Esophagus muscularis mucosa (tissue), 4 donors: ENCODE results near the gene FAM174B.
A peak's percentile ranks its signal among the peaks of the same experiment; 100 is the strongest.

Source experiments
- CTCF ChIP-seq, 3 experiments: fragments of 200-600 bp in 2 of 3; fragments of 450-650 bp in 1 of 3; sonication (generic) in 2 of 3; IDR thresholded peaks; one replicate each; pipeline ENCODE4 v1.5.1; 2017 to 2019; ENCODE audit warnings: antibody characterized with exemption in 3 of 3, mild to moderate bottlenecking in 2 of 3, moderate library complexity in 1 of 3
- EP300 ChIP-seq: sonication (generic); formaldehyde crosslinking; IDR thresholded peaks from one replicate; pipeline ENCODE4 v1.6.1; 2017; ENCODE audit warnings: antibody characterized with exemption
- POLR2A ChIP-seq: fragments of 450-650 bp; IDR thresholded peaks from one replicate; pipeline ENCODE4 v1.6.1; 2017; ENCODE audit warnings: antibody characterized with exemption, moderate library complexity, mild to moderate bottlenecking, low read depth
- POLR2AphosphoS5 ChIP-seq, 2 donors: sonication (generic); formaldehyde crosslinking; IDR thresholded peaks; one replicate each; pipeline ENCODE4 v1.6.1; 2017; ENCODE audit warnings: antibody characterized with exemption in 2 of 2

GRCh38 chr15:92611995-92612745 is 43.4 kb downstream of the FAM174B start:
- TF ChIP-seq CTCF (IDR thresholded peaks at IDR 0.05): peak in 2 of 3 experiments; percentile 26 to 27
- no peak for TF ChIP-seq POLR2A
- TF ChIP-seq POLR2AphosphoS5 (IDR thresholded peaks at IDR 0.05): no peak
- no peak for TF ChIP-seq EP300
